Keratinocyte (primary cell): ENCODE data around the gene SUGCT. TPM values are rescaled to one million over a fixed set of nuclear protein-coding genes. Genes with fewer than 3 reads are reported as not detected.
A peak's percentile ranks its signal among the peaks of the same experiment; 100 is the strongest.
"Not testable (repeated sequence)": the region's sequence is repeated elsewhere in the genome, so short reads cannot be mapped to it uniquely, and the experiment has no call there.

ENCODE experiments used
- DNase-seq: peaks from one replicate; pipeline ENCODE4 v3.0.0-alpha.2; 2011; ENCODE audit warnings: low read depth, missing footprints, low spot score
- FAIRE-seq: peaks from 2 replicates; lab custom pipeline; 2011; peaks lifted over from hg19 to GRCh38; lab: Jason Lieb, UNC
- H2AFZ ChIP-seq: 2 replicates; pipeline ENCODE4 v1.6.0; 2012; ENCODE audit warnings: low read length, control low read depth, inconsistent platforms; ENCODE audit not compliant: control insufficient read depth
- H3K27ac ChIP-seq: 2 replicates; pipeline ENCODE4 v1.5.1; 2011; ENCODE audit warnings: low read length; ENCODE audit not compliant: control insufficient read depth, insufficient read depth
- H3K27me3 ChIP-seq: 3 replicates; pipeline ENCODE4 v1.6.0; 2011; ENCODE audit warnings: low read length; ENCODE audit not compliant: control insufficient read depth, insufficient read depth; ENCODE audit errors: extremely low read depth
- H3K36me3 ChIP-seq, 2 experiments: 2 replicates in 1 of 2; 3 replicates in 1 of 2; pipeline ENCODE4 v1.5.1; 2011; ENCODE audit warnings: low read length in 2 of 2, mild to moderate bottlenecking in 1 of 2; ENCODE audit not compliant: control insufficient read depth in 2 of 2, insufficient read depth in 2 of 2; ENCODE audit errors: extremely low read depth in 1 of 2
- H3K4me1 ChIP-seq: 3 replicates; pipeline ENCODE4 v1.5.1; 2011; ENCODE audit warnings: low read length; ENCODE audit not compliant: control insufficient read depth, insufficient read depth; ENCODE audit errors: extremely low read depth
- H3K4me2 ChIP-seq: 3 replicates; pipeline ENCODE4 v1.6.0; 2011; ENCODE audit warnings: low read depth, low read length; ENCODE audit not compliant: control insufficient read depth, insufficient read depth; ENCODE audit errors: extremely low read depth
- H3K4me3 ChIP-seq, 3 experiments: fragments of 200-600 bp in 1 of 3; sonication (generic) in 1 of 3; 2 replicates in 2 of 3; 3 replicates in 1 of 3; pipeline ENCODE4 v1.5.1; 2011 to 2016; ENCODE audit warnings: low read length in 3 of 3, mild to moderate bottlenecking in 3 of 3, control low read depth in 2 of 3, inconsistent platforms in 1 of 3, low read depth in 1 of 3, mixed read lengths in 1 of 3, mixed run types in 1 of 3, moderate library complexity in 1 of 3; ENCODE audit not compliant: control insufficient read depth in 2 of 3, insufficient read depth in 2 of 3; ENCODE audit errors: extremely low read depth in 1 of 3
- H3K79me2 ChIP-seq: 2 replicates; pipeline ENCODE4 v1.6.0; 2012; ENCODE audit warnings: low read length; ENCODE audit not compliant: control insufficient read depth, insufficient read depth
- H3K9ac ChIP-seq: 3 replicates; pipeline ENCODE4 v1.6.0; 2011; ENCODE audit warnings: low read length; ENCODE audit not compliant: control insufficient read depth, insufficient read depth; ENCODE audit errors: extremely low read depth
- H3K9me1 ChIP-seq: 3 replicates; pipeline ENCODE4 v1.6.0; 2011; ENCODE audit warnings: low read length; ENCODE audit not compliant: control insufficient read depth, insufficient read depth; ENCODE audit errors: extremely low read depth
- H3K9me3 ChIP-seq: 2 replicates; pipeline ENCODE4 v1.5.1; 2012; ENCODE audit warnings: low read depth, low read length; ENCODE audit not compliant: control insufficient read depth
- H4K20me1 ChIP-seq: 3 replicates; pipeline ENCODE4 v1.6.0; 2011; ENCODE audit warnings: low read length; ENCODE audit not compliant: control insufficient read depth, insufficient read depth; ENCODE audit errors: extremely low read depth
- EZH2 ChIP-seq: IDR thresholded peaks from one replicate; pipeline ENCODE4 v1.6.1; 2012; ENCODE audit warnings: inconsistent platforms, mild to moderate bottlenecking, low read length, moderate library complexity
- dilution Hi-C: fragments of 300-500 bp; cut with MboI; formaldehyde crosslinking; loops from one replicate; pipeline ENCODE4 v1.7.0; 2020; ENCODE audit warnings: low sequenced_read_pairs; ENCODE audit not compliant: extremely low pct_ligation_motif_present
- polyA plus RNA-seq, 5 experiments: library from polyadenylated mRNA; depleted of rRNA in 3 of 5; stranded (reverse) in 3 of 5; stranded (forward) in 1 of 5; unstranded in 1 of 5; fragments of >200 nt; gene quantifications; 1 replicate in 1 of 5; 2 replicates in 3 of 5; 3 replicates in 1 of 5; pipeline versions ENCODE4 v1.2.1 to v1.2.3, GENCODE V29; 2011 to 2012; ENCODE audit warnings: missing spikeins in 2 of 5, low read depth in 1 of 5, low replicate concordance in 1 of 5
- TF ChIP-seq, protein P1 (sequence below), 3 experiments: IDR thresholded peaks in 1 of 3; conservative IDR thresholded peaks in 1 of 3; optimal IDR thresholded peaks in 1 of 3; 2 replicates in 2 of 3; 3 replicates in 1 of 3; pipeline versions ENCODE3 to v1.5.1; 2011; ENCODE audit warnings: low read length in 3 of 3, mild to moderate bottlenecking in 3 of 3, moderate library complexity in 2 of 3, control low read depth in 1 of 3, inconsistent platforms in 1 of 3; ENCODE audit not compliant: insufficient read depth in 2 of 3; ENCODE audit errors: extremely low read depth in 1 of 3

The SUGCT gene
- polyA plus RNA-seq, 1 donor (not counting 4 experiments of a cell fraction or from before 2014, with no cell fraction given), result 134 TPM

DNA sequence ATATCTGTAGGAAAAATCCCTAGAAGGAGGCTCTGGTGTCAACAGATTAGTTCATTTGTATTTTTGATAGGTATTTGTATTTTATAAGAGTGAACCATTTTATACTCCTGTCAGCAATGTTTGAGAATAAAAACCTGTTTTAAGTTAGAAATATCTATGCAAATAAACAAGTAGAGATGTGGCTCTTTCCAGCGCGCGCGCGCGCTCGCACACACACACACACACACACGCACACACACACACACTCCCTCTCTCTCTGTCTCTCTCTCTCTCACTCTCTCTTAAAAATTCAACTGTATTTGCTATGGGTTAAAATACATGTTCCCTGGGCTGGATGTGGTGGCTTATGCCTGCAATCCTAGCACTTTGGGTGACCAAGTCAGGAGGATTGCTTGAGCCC, 113.9 kb downstream of the SUGCT start:
- no peak overlapping the region for H3K27ac ChIP-seq
- H4K20me1 ChIP-seq, result no peaks in the 10 kb centered on the region
- H3K27me3 ChIP-seq, result no peaks in the 10 kb centered on the region
- H3K4me3 ChIP-seq, result no peak overlapping the region
- H2AFZ ChIP-seq, result no peak overlapping the region
- no peaks in the 10 kb centered on the region for H3K9me1 ChIP-seq
- H3K9me3 ChIP-seq, result no peaks in the 10 kb centered on the region
- no peak overlapping the region for H3K9ac ChIP-seq
- FAIRE-seq (no peak), DNase-seq (no peak)
- TF ChIP-seq, protein P1, sequence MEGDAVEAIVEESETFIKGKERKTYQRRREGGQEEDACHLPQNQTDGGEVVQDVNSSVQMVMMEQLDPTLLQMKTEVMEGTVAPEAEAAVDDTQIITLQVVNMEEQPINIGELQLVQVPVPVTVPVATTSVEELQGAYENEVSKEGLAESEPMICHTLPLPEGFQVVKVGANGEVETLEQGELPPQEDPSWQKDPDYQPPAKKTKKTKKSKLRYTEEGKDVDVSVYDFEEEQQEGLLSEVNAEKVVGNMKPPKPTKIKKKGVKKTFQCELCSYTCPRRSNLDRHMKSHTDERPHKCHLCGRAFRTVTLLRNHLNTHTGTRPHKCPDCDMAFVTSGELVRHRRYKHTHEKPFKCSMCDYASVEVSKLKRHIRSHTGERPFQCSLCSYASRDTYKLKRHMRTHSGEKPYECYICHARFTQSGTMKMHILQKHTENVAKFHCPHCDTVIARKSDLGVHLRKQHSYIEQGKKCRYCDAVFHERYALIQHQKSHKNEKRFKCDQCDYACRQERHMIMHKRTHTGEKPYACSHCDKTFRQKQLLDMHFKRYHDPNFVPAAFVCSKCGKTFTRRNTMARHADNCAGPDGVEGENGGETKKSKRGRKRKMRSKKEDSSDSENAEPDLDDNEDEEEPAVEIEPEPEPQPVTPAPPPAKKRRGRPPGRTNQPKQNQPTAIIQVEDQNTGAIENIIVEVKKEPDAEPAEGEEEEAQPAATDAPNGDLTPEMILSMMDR (optimal IDR thresholded peaks at IDR 0.05 in 1 of 3, IDR thresholded peaks at IDR 0.05 in 1 of 3, conservative IDR thresholded peaks at IDR 0.05 in 1 of 3; ENCODE audit: extremely low read depth in 1 of 3, insufficient read depth in 2 of 3, low read length in 3 of 3), result no peak
- no peak for TF ChIP-seq EZH2
- H3K4me1 ChIP-seq, result no peaks in the 10 kb centered on the region
- H3K4me2 ChIP-seq, result no peak overlapping the region
- dilution Hi-C loops, result no loop called here
- no peaks in the 10 kb centered on the region for H3K79me2 ChIP-seq
- no peaks in the 10 kb centered on the region for H3K36me3 ChIP-seq

DNA sequence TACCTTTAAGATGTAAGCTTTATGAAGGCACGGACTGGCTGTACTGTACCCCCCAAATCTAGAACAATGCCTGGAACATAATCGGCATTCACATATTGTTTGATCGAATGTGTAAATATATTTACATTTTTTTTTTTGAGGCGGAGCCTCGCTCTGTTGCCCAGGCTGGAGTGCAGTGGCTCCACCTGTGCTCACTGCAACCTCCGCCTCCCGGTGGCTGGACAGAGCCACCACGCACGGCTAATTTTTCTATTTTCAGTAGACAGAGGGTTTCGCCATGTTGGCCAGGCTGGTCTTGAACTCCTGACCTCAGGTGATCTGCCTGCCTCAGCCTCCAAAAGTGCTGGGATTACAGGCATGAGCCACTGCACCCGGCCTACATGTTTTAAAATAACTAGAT, 118.6 kb downstream of the SUGCT start:
- H3K27ac ChIP-seq, H3K4me3 ChIP-seq, H3K36me3 ChIP-seq, dilution Hi-C loops, H4K20me1 ChIP-seq, H3K27me3 ChIP-seq, H2AFZ ChIP-seq, H3K79me2 ChIP-seq, H3K4me2 ChIP-seq, DNase-seq, H3K9ac ChIP-seq, H3K4me1 ChIP-seq, H3K9me3 ChIP-seq, FAIRE-seq, H3K9me1 ChIP-seq: not testable (repeated sequence)
- TF ChIP-seq, protein P1 (optimal IDR thresholded peaks at IDR 0.05 in 1 of 3, IDR thresholded peaks at IDR 0.05 in 1 of 3, conservative IDR thresholded peaks at IDR 0.05 in 1 of 3; ENCODE audit: extremely low read depth in 1 of 3, insufficient read depth in 2 of 3, low read length in 3 of 3), result peak in 1 of 3 experiments; percentile 12
